DND-41 (cell line): Measurements from ENCODE around the gene FANCD2OS.
"Not testable (repeated sequence)": the region's sequence is repeated elsewhere in the genome, so short reads cannot be mapped to it uniquely, and the experiment has no call there.

Experiments used
- ATAC-seq: fragments of 200-7000 bp; cut with Tn5 transposase; 3 replicates; pipeline ENCODE4 v1.9.1; 2021; ENCODE audit warnings: low read depth; ENCODE audit not compliant: insufficient read depth
- DNase-seq: peaks from one replicate; pipeline ENCODE4 v3.0.0-alpha.2; 2020
- H2AFZ ChIP-seq: 2 replicates; pipeline ENCODE4 v1.6.0; 2012; ENCODE audit warnings: low read depth, low read length
- H3K27ac ChIP-seq: 2 replicates; pipeline ENCODE4 v1.5.1; 2012; ENCODE audit warnings: low read length, inconsistent platforms
- H3K27me3 ChIP-seq: fragments of 200-600 bp; sonication (generic); 2 replicates; pipeline ENCODE4 v1.6.0; 2012; ENCODE audit warnings: low read length, mild to moderate bottlenecking, inconsistent platforms; ENCODE audit not compliant: insufficient read depth, poor library complexity
- H3K36me3 ChIP-seq: 2 replicates; pipeline ENCODE4 v1.5.1; 2012; ENCODE audit warnings: low read length, inconsistent platforms; ENCODE audit not compliant: insufficient read depth
- H3K4me1 ChIP-seq: 2 replicates; pipeline ENCODE4 v1.5.1; 2012; ENCODE audit warnings: mild to moderate bottlenecking, low read length; ENCODE audit not compliant: insufficient read depth
- H3K4me2 ChIP-seq: 2 replicates; pipeline ENCODE4 v1.6.0; 2012; ENCODE audit warnings: mild to moderate bottlenecking, moderate library complexity, low read length, inconsistent platforms; ENCODE audit not compliant: insufficient read depth
- H3K4me3 ChIP-seq, 2 experiments: fragments of 200-600 bp in 1 of 2; shearing (Covaris generic) in 1 of 2; 2 replicates each; pipeline ENCODE4 v1.5.1; 2012 to 2016; ENCODE audit warnings: inconsistent platforms in 2 of 2, low read length in 2 of 2, mild to moderate bottlenecking in 2 of 2, low read depth in 1 of 2, moderate library complexity in 1 of 2
- H3K79me2 ChIP-seq: 2 replicates; pipeline ENCODE4 v1.6.0; 2012; ENCODE audit warnings: low read length, inconsistent platforms; ENCODE audit not compliant: insufficient read depth
- H3K9ac ChIP-seq: 2 replicates; pipeline ENCODE4 v1.6.0; 2012; ENCODE audit warnings: low read depth, mild to moderate bottlenecking, inconsistent platforms, low read length, moderate library complexity
- H3K9me3 ChIP-seq: 2 replicates; pipeline ENCODE4 v1.5.1; 2012; ENCODE audit warnings: low read length, moderate library complexity, mild to moderate bottlenecking, inconsistent platforms; ENCODE audit not compliant: insufficient read depth, severe bottlenecking
- H4K20me1 ChIP-seq: 2 replicates; pipeline ENCODE4 v1.6.0; 2012; ENCODE audit warnings: low read length; ENCODE audit not compliant: insufficient read depth
- EZH2 ChIP-seq: IDR thresholded peaks from 3 replicates; pipeline ENCODE4 v1.6.1; 2012; ENCODE audit warnings: borderline replicate concordance, low read depth, mild to moderate bottlenecking, moderate library complexity, low read length, inconsistent platforms; ENCODE audit not compliant: severe bottlenecking
- TF ChIP-seq, protein P1 (sequence below): IDR thresholded peaks from 2 replicates; pipeline ENCODE4 v1.5.1; 2012; ENCODE audit warnings: borderline replicate concordance, low read length, moderate library complexity, mild to moderate bottlenecking; ENCODE audit not compliant: poor library complexity, severe bottlenecking; ENCODE audit errors: extremely low read depth

FANCD2OS gene

DNA sequence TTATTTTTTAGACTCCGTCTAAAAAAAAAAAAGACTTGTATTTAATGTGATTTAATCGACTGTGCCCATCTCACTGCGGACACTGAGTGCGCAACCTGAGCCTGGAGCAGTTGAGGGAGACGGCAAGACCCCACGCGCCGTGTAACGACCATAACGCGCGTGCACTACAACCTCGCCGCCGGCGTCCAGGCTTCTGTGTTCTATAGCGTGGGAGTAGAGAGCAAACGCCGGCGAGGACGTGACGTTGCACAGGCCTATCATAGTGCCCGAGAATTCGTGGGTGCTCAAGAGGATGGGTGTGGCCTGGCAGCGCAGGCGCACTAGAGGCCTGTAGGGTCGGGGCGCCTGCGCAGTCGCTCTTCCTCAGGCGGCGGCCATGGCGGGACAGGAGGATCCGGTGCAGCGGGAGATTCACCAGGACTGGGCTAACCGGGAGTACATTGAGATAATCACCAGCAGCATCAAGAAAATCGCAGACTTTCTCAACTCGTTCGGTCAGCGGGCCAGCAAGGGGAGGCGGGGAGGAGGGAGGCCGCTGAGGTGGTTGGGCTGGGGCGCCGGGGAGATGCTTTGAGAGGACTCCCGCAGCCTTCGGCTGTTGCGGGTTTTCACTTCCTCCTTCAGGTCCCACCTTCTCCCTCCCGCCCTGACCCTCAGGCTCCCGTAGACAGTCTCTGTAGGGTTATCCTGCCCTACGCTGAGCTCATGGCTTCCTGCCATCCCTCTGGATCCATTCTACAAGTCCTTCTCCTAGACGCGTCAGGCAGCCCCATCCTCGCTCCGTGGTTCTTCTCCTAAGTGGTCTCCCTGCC is 7.5 kb upstream of the FANCD2OS start, which contains the start of gene BRK1:
Gene BRK1, plus strand, starts transcription at position 350 of the 812 bp plus-strand sequence. Its CDS starts 27 bp downstream, at position 377.
- Histone ChIP-seq H3K4me3 (peak within 1 kb of the TSS; percentile 63 to 68), H3K36me3 (peaks cover 16% of the 10 kb centered on the region), H3K9me3 (no peaks in the 10 kb centered on the region), H2AFZ (peak within 1 kb of the TSS; percentile 86), H3K27me3 (no peaks in the 10 kb centered on the region), H4K20me1 (peaks cover 16% of the 10 kb centered on the region; the same call in 1 of the 2 replicates), H3K9ac (peak within 1 kb of the TSS; percentile 66), H3K79me2 (peaks cover 49% of the 10 kb centered on the region), H3K4me2 (peak within 1 kb of the TSS; percentile 80), H3K4me1 (peaks cover 33% of the 10 kb centered on the region), H3K27ac (peak within 1 kb of the TSS; percentile 80)
- ATAC-seq, result peak; percentile 98
- TF ChIP-seq, protein P1, sequence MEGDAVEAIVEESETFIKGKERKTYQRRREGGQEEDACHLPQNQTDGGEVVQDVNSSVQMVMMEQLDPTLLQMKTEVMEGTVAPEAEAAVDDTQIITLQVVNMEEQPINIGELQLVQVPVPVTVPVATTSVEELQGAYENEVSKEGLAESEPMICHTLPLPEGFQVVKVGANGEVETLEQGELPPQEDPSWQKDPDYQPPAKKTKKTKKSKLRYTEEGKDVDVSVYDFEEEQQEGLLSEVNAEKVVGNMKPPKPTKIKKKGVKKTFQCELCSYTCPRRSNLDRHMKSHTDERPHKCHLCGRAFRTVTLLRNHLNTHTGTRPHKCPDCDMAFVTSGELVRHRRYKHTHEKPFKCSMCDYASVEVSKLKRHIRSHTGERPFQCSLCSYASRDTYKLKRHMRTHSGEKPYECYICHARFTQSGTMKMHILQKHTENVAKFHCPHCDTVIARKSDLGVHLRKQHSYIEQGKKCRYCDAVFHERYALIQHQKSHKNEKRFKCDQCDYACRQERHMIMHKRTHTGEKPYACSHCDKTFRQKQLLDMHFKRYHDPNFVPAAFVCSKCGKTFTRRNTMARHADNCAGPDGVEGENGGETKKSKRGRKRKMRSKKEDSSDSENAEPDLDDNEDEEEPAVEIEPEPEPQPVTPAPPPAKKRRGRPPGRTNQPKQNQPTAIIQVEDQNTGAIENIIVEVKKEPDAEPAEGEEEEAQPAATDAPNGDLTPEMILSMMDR, result no peak
- TF ChIP-seq EZH2, result no peak
- DNase-seq, result peak; percentile 94

DNA sequence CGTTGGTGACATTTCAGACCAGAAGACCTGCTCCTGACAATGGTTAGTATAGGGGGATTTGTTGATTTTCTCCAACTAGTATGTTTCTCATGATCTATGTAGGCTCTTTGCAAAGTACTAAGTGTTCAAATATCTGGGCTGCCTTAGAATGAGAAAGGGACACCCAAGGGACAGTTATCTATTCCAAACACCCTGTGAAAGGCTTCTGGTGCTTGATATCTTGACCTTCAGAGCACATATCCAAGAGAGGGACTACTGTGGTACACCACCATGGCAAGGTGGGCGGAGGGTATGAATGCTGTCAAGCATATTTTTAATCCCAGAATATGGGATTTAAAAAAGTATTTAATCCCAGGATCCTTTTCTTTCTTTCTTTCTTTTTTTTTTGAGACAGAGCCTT is 1.1 kb downstream of the FANCD2OS start:
- DNase-seq (no peak), ATAC-seq (no peak)
- Histone ChIP-seq H3K9ac (no peak overlapping the region), H3K4me1 (no peaks in the 10 kb centered on the region), H3K4me2 (no peak overlapping the region), H3K36me3 (peaks cover 7% of the 10 kb centered on the region; the same call in 1 of the 2 replicates), H4K20me1 (no peaks in the 10 kb centered on the region), H3K9me3 (no peaks in the 10 kb centered on the region), H3K27me3 (no peaks in the 10 kb centered on the region), H3K4me3 (no peak overlapping the region), H2AFZ (no peak overlapping the region), H3K79me2 (no peaks in the 10 kb centered on the region), H3K27ac (no peak overlapping the region)
- TF ChIP-seq, protein P1, result no peak
- no peak for TF ChIP-seq EZH2

DNA sequence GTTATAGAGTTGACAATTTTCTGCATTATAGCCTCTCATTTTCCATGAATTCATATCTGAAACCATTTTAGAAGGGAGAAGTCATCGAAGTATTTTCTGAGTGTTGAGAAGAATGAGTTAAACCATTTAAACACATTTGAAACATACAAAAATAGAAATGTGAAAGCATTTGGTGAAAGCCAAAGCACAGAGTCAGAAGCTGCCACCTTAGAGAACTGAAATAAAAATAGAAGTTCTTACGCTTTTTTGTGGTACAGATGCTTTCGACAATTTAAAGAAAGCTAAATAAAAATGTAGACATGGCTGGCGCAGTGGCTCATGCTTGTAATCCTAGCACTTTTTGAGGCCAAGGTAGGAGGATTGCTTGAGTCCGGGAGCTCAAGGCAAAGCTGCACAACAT is 9.0 kb downstream of the FANCD2OS start:
- no peak overlapping the region for H3K4me3 ChIP-seq
- DNase-seq, result no peak
- H3K9me3 ChIP-seq, result no peaks in the 10 kb centered on the region
- no peaks in the 10 kb centered on the region for H3K79me2 ChIP-seq
- H4K20me1 ChIP-seq, result no peaks in the 10 kb centered on the region
- no peaks in the 10 kb centered on the region for H3K4me1 ChIP-seq
- H3K27me3 ChIP-seq, result no peaks in the 10 kb centered on the region
- no peak overlapping the region for H3K27ac ChIP-seq
- ATAC-seq, result no peak
- H3K4me2 ChIP-seq, result no peak overlapping the region
- no peak overlapping the region for H3K9ac ChIP-seq
- no peak overlapping the region for H2AFZ ChIP-seq
- TF ChIP-seq EZH2, result no peak
- H3K36me3 ChIP-seq, result peaks cover 62% of the 10 kb centered on the region

DNA sequence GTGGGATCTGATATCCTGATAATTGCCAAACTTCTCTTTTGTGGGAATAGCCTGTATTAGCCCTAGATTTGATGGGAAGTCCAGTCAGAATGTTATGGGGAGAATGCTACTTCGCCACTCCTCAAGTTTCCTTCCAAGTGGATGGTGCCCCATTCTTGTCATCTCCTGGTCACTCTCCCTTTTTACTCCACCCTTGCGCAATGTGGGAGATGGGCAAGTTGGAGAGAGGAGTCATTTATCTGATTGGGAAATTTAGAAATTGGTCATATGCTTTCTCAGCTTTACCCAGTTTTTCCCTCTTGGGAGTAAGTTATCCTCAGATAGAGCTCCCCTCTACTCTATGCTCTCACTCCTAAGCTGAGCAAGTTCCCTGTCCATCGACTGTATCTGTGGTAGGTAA is 14.4 kb downstream of the FANCD2OS start:
- H3K27me3 ChIP-seq, result no peaks in the 10 kb centered on the region
- H4K20me1 ChIP-seq, result no peaks in the 10 kb centered on the region
- DNase-seq (no peak), ATAC-seq (no peak)
- H3K27ac ChIP-seq, result no peak overlapping the region
- no peaks in the 10 kb centered on the region for H3K4me1 ChIP-seq
- no peak overlapping the region for H3K4me3 ChIP-seq
- H3K9me3 ChIP-seq, result no peaks in the 10 kb centered on the region
- H3K4me2 ChIP-seq, result no peak overlapping the region
- H3K36me3 ChIP-seq, result peaks cover 76% of the 10 kb centered on the region
- no peaks in the 10 kb centered on the region for H3K79me2 ChIP-seq
- no peak overlapping the region for H2AFZ ChIP-seq
- TF ChIP-seq, protein P1, result no peak
- no peak overlapping the region for H3K9ac ChIP-seq

DNA sequence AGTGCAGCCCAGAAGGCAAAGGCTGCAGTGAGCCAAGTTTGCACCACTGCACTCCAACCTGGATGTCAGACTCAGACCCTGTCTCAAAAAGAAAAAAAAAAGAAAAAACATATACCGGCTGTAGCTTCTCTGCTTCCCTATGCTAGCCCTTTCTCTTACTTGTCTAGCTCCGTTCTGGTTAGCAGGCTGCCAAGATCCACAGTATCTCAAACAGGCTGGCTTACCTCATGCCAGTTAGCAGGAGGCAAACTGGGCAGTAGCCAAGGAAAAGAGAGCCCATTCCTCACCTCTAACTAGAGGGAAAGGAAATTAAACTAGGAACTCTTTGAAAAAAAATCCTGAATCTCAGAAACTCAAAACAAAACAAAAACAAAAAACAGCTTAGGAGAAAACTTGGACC is 16.7 kb downstream of the FANCD2OS start:
- H3K27ac ChIP-seq, ATAC-seq, H3K4me1 ChIP-seq, H2AFZ ChIP-seq, H3K9me3 ChIP-seq, H3K79me2 ChIP-seq, DNase-seq, H4K20me1 ChIP-seq, H3K4me3 ChIP-seq, H3K27me3 ChIP-seq, H3K4me2 ChIP-seq, H3K9ac ChIP-seq: not testable (repeated sequence)
- H3K36me3 ChIP-seq, result peaks cover 87% of the 10 kb centered on the region
